ENCODE measurements around the gene DYSF. TPM values are rescaled to one million over a fixed set of nuclear protein-coding genes. Genes with fewer than 3 reads are reported as not detected.

Gene DYSF
- total RNA-seq, 1 donor from 2014 or later, result 0.13 TPM

GRCh38 chr2:71478806-71479205, 25.4 kb downstream of the DYSF start:
- no peak overlapping the region for H3K27ac Mint-ChIP-seq
- no peaks in the 10 kb centered on the region for H3K4me1 Mint-ChIP-seq
- ChIA-PET CTCF (no interaction called here), POLR2A (no interaction called here)
- H3K36me3 Mint-ChIP-seq (ENCODE audit: low read depth), result no peaks in the 10 kb centered on the region
- no peaks in the 10 kb centered on the region for H3K27me3 Mint-ChIP-seq
- no peak for TF ChIP-seq CTCF (IDR thresholded peaks at IDR 0.05)
- no peak overlapping the region for H3K4me3 Mint-ChIP-seq
- no peak for DNase-seq
- H3K9me3 Mint-ChIP-seq, result no peaks in the 10 kb centered on the region
- intact Hi-C loops (cut with micrococcal nuclease), result no loop called here
- no peak for ATAC-seq (ENCODE audit: low read depth)

DNA sequence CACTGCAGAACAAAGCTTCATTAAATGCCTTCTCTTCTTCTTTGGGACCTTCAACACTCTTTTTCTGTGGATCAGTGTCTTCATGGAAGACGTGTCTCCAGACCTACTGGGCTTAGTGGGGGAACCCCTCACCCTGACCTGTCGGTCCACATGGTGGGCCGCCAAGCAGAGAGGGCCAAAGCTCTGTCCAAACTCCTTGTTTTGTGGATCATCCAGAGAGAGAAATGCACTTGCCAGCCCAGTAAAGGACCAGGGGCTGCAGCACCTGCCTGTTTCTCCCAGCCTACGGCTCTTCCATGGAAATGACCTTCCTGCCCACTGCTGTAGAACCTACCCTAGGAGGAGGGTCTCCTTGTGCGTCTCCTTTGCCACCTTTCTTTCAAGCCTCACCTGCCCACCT, 25.9 kb downstream of the DYSF start:
- H3K27ac Mint-ChIP-seq, result no peak overlapping the region
- no peaks in the 10 kb centered on the region for H3K27me3 Mint-ChIP-seq
- H3K4me1 Mint-ChIP-seq, result no peaks in the 10 kb centered on the region
- POLR2A ChIA-PET, result no interaction called here
- no peaks in the 10 kb centered on the region for H3K9me3 Mint-ChIP-seq
- no peak for DNase-seq
- ATAC-seq (ENCODE audit: low read depth), result no peak
- H3K36me3 Mint-ChIP-seq (ENCODE audit: low read depth), result no peaks in the 10 kb centered on the region
- no peak overlapping the region for H3K4me3 Mint-ChIP-seq
- TF ChIP-seq CTCF (IDR thresholded peaks at IDR 0.05), result no peak
- CTCF ChIA-PET, result no interaction called here
- intact Hi-C loops (cut with micrococcal nuclease), result no loop called here

DNA sequence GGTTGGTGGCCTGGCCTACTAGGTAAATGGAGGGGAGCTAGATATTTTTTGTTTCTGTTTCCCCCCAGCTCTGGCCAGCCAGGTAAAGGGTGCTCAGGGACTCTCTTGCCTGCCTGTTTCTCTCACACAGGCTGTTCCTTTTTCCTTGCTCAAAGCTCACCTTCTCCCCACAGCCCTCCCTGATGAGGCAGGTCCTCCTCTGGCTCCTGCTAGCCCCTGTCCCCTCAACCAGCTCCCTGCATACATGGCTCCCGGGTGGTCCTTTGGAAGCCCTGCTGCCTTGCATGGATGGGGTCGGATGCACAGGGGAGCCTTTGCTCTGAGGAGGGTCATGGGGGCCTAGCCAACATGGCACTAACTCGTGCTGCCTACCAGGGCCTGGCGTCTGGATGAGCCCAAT, 27.8 kb downstream of the DYSF start:
- ATAC-seq (ENCODE audit: low read depth) (no peak), DNase-seq (no peak)
- ChIA-PET POLR2A (no interaction called here), CTCF (no interaction called here)
- H3K4me1 Mint-ChIP-seq, result no peaks in the 10 kb centered on the region
- intact Hi-C loops (cut with micrococcal nuclease), result no loop called here
- no peak overlapping the region for H3K4me3 Mint-ChIP-seq
- H3K27me3 Mint-ChIP-seq, result no peaks in the 10 kb centered on the region
- TF ChIP-seq CTCF (IDR thresholded peaks at IDR 0.05), result no peak
- no peaks in the 10 kb centered on the region for H3K9me3 Mint-ChIP-seq
- no peaks in the 10 kb centered on the region for H3K36me3 Mint-ChIP-seq (ENCODE audit: low read depth)
- H3K27ac Mint-ChIP-seq, result no peak overlapping the region

- Mint-ChIP-seq H3K36me3 (ENCODE audit: low read depth) (no peaks in the 10 kb centered on the region), H3K27ac (no peak overlapping the region), H3K4me1 (no peaks in the 10 kb centered on the region), H3K4me3 (no peak overlapping the region), H3K27me3 (peaks cover 2% of the 10 kb centered on the region), H3K9me3 (no peaks in the 10 kb centered on the region)
- DNase-seq (no peak), ATAC-seq (ENCODE audit: low read depth) (no peak)
- CTCF ChIA-PET, result no interaction called here
- POLR2A ChIA-PET, result no interaction called here
- no peak for TF ChIP-seq CTCF (IDR thresholded peaks at IDR 0.05)
- intact Hi-C loops (cut with micrococcal nuclease), result no loop called here
Observed at GRCh38 chr2:71482055-71482454, 28.7 kb downstream of the DYSF start.

GRCh38 chr2:71483246-71483645, 29.9 kb downstream of the DYSF start:
- no peak overlapping the region for H3K27ac Mint-ChIP-seq
- H3K4me3 Mint-ChIP-seq, result no peak overlapping the region
- ATAC-seq (ENCODE audit: low read depth) (no peak), DNase-seq (no peak)
- H3K4me1 Mint-ChIP-seq, result no peaks in the 10 kb centered on the region
- no peaks in the 10 kb centered on the region for H3K36me3 Mint-ChIP-seq (ENCODE audit: low read depth)
- no peak for TF ChIP-seq CTCF (IDR thresholded peaks at IDR 0.05)
- ChIA-PET POLR2A (no interaction called here), CTCF (no interaction called here)
- peaks cover 2% of the 10 kb centered on the region for H3K27me3 Mint-ChIP-seq
- intact Hi-C loops (cut with micrococcal nuclease), result no loop called here
- H3K9me3 Mint-ChIP-seq, result no peaks in the 10 kb centered on the region
